BLaER1 (cell line): Measurements from ENCODE around the gene IGSF5.

ENCODE experiments used
- H3K27ac ChIP-seq: shearing (Covaris generic); formaldehyde crosslinking; 2 replicates; pipeline ENCODE4 v1.8.1; 2022
- H3K27me3 ChIP-seq: shearing (Covaris generic); formaldehyde crosslinking; 2 replicates; pipeline ENCODE4 v1.8.1; 2022
- H3K36me3 ChIP-seq: shearing (Covaris generic); formaldehyde crosslinking; 2 replicates; pipeline ENCODE4 v1.8.1; 2022
- H3K4me1 ChIP-seq: shearing (Covaris generic); formaldehyde crosslinking; 2 replicates; pipeline ENCODE4 v1.8.1; 2022
- H3K4me2 ChIP-seq: shearing (Covaris generic); formaldehyde crosslinking; 2 replicates; pipeline ENCODE4 v1.8.1; 2022
- H3K4me3 ChIP-seq: shearing (Covaris generic); formaldehyde crosslinking; 2 replicates; pipeline ENCODE4 v1.8.1; 2022
- H3K9ac ChIP-seq: shearing (Covaris generic); formaldehyde crosslinking; 2 replicates; pipeline ENCODE4 v1.8.1; 2022
- H3K9me3 ChIP-seq: shearing (Covaris generic); formaldehyde crosslinking; 2 replicates; pipeline ENCODE4 v1.8.1; 2022
- H4K20me1 ChIP-seq: shearing (Covaris generic); formaldehyde crosslinking; 2 replicates; pipeline ENCODE4 v1.8.1; 2022
- Cebpa-rat ChIP-seq: shearing (Covaris generic); IDR thresholded peaks from 2 replicates; pipeline ENCODE4 v1.8.1; 2022

IGSF5 gene

DNA sequence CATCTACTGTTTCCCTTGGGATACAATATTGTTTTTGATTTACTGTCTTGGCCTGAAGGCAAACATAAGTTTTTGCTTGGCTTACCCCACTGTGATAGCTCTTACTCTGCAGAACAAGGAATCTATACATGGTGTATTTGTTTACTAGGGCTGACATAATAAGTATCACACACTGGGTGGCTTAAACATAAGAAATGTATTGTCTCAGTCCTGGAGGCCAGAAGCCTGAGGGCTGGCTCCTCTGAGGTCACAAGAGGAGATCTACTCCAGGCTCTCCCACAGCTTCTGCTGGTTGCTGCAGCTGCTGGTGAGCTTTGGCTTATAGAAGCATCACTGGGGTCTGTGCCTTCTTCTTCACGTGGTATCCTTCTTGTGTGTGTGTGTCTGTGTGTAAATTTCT is 30.7 kb upstream of the IGSF5 start:
- no peak for TF ChIP-seq Cebpa-rat
- H3K4me1 ChIP-seq, result 0 out of 2 replicates have a peak, but pooled peaks cover 5% of the 10 kb centered on the region
- H3K36me3 ChIP-seq, result no peaks in the 10 kb centered on the region
- H3K4me3 ChIP-seq, result no peak overlapping the region
- no peaks in the 10 kb centered on the region for H3K27me3 ChIP-seq
- H3K27ac ChIP-seq, result no peak overlapping the region
- H4K20me1 ChIP-seq, result no peaks in the 10 kb centered on the region
- no peaks in the 10 kb centered on the region for H3K9me3 ChIP-seq
- no peak overlapping the region for H3K4me2 ChIP-seq
- H3K9ac ChIP-seq, result no peak overlapping the region

DNA sequence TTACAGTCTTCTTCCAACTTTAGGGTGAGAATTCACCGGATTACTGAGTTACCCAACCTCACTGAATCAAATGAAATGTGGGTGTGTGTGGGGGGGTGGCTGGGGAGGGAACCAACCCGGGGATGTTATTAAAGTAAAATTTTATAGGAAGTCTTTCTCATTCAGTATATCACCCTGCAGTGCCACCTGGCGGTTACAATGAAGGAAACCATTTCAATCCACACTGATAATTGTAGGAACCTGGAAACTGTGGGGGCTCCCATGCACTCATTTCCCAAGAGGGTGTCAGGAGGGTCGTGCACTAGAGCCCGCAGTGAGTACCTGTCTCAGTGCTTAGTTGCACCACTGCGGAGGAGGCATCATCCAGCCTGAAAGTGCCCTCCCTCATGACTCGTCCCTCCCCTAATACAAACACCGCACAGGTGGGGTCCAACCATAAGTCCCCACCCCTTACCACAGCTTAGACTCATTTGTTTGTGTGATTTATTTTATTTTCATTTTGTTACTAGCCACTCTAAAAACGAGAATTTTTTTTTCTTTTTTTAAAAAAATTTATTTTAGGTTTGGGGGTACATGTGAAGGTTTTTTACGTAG is 29.1 kb upstream of the IGSF5 start:
- Histone ChIP-seq H3K4me2 (no peak overlapping the region), H3K9me3 (no peaks in the 10 kb centered on the region), H3K27ac (no peak overlapping the region), H3K9ac (no peak overlapping the region), H3K36me3 (no peaks in the 10 kb centered on the region), H3K4me3 (no peak overlapping the region), H3K27me3 (no peaks in the 10 kb centered on the region), H4K20me1 (no peaks in the 10 kb centered on the region), H3K4me1 (0 out of 2 replicates have a peak, but pooled peaks cover 5% of the 10 kb centered on the region)
- no peak for TF ChIP-seq Cebpa-rat

DNA sequence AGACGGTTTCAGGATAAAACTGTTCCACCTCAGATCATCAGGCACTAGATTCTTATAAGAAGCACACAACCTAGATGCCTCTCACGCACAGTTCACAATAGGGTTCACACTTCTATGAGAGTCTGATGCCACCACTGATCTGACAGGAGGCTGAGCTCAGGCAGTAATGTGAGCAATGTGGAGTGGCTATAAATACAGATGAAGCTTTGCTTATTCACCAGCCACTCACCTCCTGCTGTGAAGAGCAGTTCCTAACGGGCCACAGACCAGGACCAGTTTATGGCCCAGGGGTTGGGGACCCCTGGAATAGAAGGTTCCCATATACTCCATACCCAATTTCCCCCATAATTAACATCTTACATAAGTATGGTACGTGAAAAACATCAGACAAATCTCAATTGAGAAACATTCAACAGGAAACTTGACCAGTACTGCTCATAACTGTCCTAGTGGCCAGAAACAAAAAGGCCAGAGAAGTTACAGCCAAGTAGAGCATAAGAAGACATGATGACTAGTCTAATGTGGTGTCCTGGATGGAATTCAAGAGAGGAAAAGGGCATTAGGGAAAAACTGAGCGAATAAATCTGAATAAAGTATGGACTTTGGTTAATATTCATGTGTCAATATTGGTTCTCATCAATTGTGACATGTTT is 24.7 kb upstream of the IGSF5 start:
- no peak for TF ChIP-seq Cebpa-rat
- Histone ChIP-seq H3K4me2 (no peak overlapping the region), H3K27me3 (no peaks in the 10 kb centered on the region), H3K4me3 (no peak overlapping the region), H3K4me1 (no peaks in the 10 kb centered on the region), H3K36me3 (no peaks in the 10 kb centered on the region), H3K27ac (no peak overlapping the region), H3K9me3 (peaks cover 12% of the 10 kb centered on the region), H4K20me1 (no peaks in the 10 kb centered on the region), H3K9ac (no peak overlapping the region)

GRCh38 chr21:39721885-39722284 is 23.1 kb upstream of the IGSF5 start:
- no peaks in the 10 kb centered on the region for H4K20me1 ChIP-seq
- H3K9me3 ChIP-seq, result peaks cover 12% of the 10 kb centered on the region
- no peak overlapping the region for H3K4me3 ChIP-seq
- H3K4me2 ChIP-seq, result no peak overlapping the region
- no peaks in the 10 kb centered on the region for H3K4me1 ChIP-seq
- H3K9ac ChIP-seq, result no peak overlapping the region
- no peak overlapping the region for H3K27ac ChIP-seq
- H3K27me3 ChIP-seq, result no peaks in the 10 kb centered on the region
- TF ChIP-seq Cebpa-rat, result no peak
- no peaks in the 10 kb centered on the region for H3K36me3 ChIP-seq

DNA sequence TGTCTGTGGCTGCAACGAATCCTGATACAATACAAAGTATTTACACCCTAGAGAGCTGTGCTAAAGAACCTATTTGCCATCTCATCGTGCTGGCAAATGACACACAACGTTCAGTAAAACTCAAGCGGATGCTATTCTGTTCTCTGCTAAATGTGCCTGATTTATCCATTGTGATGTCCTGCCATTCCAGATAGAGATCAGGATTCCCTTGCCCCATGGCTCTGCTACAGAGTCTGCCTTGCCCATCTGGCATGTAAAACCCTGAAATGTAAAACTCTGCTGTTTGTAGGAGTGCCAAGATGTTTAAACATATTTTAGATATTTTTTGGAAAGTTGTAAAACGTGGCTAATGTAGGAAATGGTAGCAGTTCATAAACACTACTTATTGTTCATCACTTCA is 20.0 kb upstream of the IGSF5 start:
- Histone ChIP-seq H3K36me3 (no peaks in the 10 kb centered on the region), H4K20me1 (no peaks in the 10 kb centered on the region), H3K27ac (no peak overlapping the region), H3K4me3 (no peak overlapping the region), H3K27me3 (no peaks in the 10 kb centered on the region; the same call in 1 of the 2 replicates), H3K9me3 (peaks cover 12% of the 10 kb centered on the region), H3K9ac (no peak overlapping the region), H3K4me2 (no peak overlapping the region), H3K4me1 (no peaks in the 10 kb centered on the region)
- no peak for TF ChIP-seq Cebpa-rat

GRCh38 chr21:39726133-39726532 is 18.9 kb upstream of the IGSF5 start:
- H4K20me1 ChIP-seq, result no peaks in the 10 kb centered on the region

GRCh38 chr21:39727401-39728120 is 17.4 kb upstream of the IGSF5 start:
- Histone ChIP-seq H3K27me3 (no peaks in the 10 kb centered on the region; the same call in 1 of the 2 replicates), H3K27ac (no peak overlapping the region), H3K4me3 (no peak overlapping the region), H3K4me2 (no peak overlapping the region), H3K9ac (no peak overlapping the region), H3K9me3 (peaks cover 12% of the 10 kb centered on the region), H3K4me1 (no peaks in the 10 kb centered on the region), H4K20me1 (no peaks in the 10 kb centered on the region), H3K36me3 (no peaks in the 10 kb centered on the region)
- TF ChIP-seq Cebpa-rat, result no peak

More at GRCh38 chr21:39726133-39726532, 18.9 kb upstream of the IGSF5 start:
- Histone ChIP-seq H3K9me3 (peaks cover 12% of the 10 kb centered on the region), H3K9ac (no peak overlapping the region), H3K27ac (no peak overlapping the region), H3K4me1 (no peaks in the 10 kb centered on the region), H3K4me3 (no peak overlapping the region), H3K36me3 (no peaks in the 10 kb centered on the region), H3K27me3 (no peaks in the 10 kb centered on the region; the same call in 1 of the 2 replicates), H3K4me2 (no peak overlapping the region)
- no peak for TF ChIP-seq Cebpa-rat

DNA sequence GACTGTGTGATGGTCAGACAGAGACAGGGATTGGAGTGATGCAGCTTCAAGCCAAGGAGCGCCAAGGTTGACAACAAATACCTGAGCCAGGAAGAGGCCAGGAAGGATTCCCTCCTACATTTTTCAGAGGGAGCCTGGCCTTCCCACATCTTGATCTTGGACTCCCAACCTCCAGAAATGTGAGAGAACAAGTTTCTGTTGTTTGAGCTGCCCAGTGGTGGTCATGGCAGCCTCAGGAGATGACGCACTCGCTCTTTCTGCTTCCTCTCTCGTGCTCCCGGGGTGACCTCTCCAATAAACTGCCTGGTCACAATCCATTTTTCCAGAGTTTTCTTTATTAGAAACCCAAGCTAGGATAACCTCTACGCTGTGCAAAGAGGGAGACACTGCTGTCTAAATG is 16.6 kb upstream of the IGSF5 start:
- Histone ChIP-seq H3K9ac (no peak overlapping the region), H3K36me3 (no peaks in the 10 kb centered on the region), H3K27ac (no peak overlapping the region), H3K4me1 (no peaks in the 10 kb centered on the region), H3K4me2 (no peak overlapping the region), H3K27me3 (no peaks in the 10 kb centered on the region; the same call in 1 of the 2 replicates), H4K20me1 (no peaks in the 10 kb centered on the region), H3K9me3 (peaks cover 12% of the 10 kb centered on the region), H3K4me3 (no peak overlapping the region)
- TF ChIP-seq Cebpa-rat, result no peak

DNA sequence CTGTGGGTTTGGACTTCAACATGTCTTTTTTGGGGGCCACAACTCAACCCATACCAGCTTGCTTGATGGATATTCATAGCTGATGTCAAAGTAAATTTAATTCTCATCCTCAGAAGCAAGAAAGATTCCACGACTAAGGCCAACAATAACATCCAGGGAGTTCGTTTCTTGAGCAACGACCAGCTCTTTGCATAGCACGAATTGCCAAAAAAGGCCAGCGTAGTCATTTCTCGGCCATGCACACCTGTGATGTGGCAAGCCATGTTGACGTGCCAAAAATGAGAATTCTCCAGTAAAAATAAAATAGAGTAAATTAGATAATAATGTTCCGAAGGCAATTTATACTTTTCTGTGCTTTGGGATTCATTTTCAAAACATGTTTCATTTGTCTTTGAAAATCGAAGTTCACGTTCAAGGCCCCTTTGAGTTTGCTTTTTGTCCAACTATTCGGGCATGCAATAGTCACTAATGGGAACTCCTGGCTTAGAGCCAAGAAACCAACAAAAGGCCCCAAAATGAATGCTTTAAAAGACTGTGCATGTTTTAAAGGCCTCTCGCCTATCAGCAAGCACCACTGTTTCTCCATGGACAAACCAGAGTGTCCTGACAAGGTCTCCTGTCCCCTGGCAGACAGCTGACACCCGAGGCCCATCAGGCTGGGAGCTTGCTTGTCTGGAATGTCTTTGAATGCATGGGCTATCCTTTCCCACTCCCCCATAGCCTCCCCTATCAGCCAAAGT is 14.4 kb upstream of the IGSF5 start:
- Histone ChIP-seq H4K20me1 (no peaks in the 10 kb centered on the region), H3K36me3 (no peaks in the 10 kb centered on the region), H3K9ac (no peak overlapping the region), H3K4me3 (no peak overlapping the region), H3K27ac (no peak overlapping the region), H3K27me3 (no peaks in the 10 kb centered on the region; the same call in 1 of the 2 replicates), H3K9me3 (no peaks in the 10 kb centered on the region), H3K4me2 (no peak overlapping the region), H3K4me1 (no peaks in the 10 kb centered on the region)
- TF ChIP-seq Cebpa-rat, result no peak

GRCh38 chr21:39736716-39737115 is 8.3 kb upstream of the IGSF5 start:
- no peaks in the 10 kb centered on the region for H3K36me3 ChIP-seq
- H3K9ac ChIP-seq, result no peak overlapping the region
- H3K27ac ChIP-seq, result no peak overlapping the region
- no peaks in the 10 kb centered on the region for H3K27me3 ChIP-seq
- H3K4me1 ChIP-seq, result no peaks in the 10 kb centered on the region
- no peaks in the 10 kb centered on the region for H3K9me3 ChIP-seq
- no peak overlapping the region for H3K4me2 ChIP-seq
- no peaks in the 10 kb centered on the region for H4K20me1 ChIP-seq
- no peak overlapping the region for H3K4me3 ChIP-seq
- TF ChIP-seq Cebpa-rat, result no peak
